22Rv1 (cell line): ENCODE results near the gene SYNE1.
"Not testable (repeated sequence)": the region's sequence is repeated elsewhere in the genome, so short reads cannot be mapped to it uniquely, and the experiment has no call there.

Experiments
- H3K27ac ChIP-seq: fragments of 450-650 bp; 2 replicates; pipeline ENCODE4 v1.5.1; 2017
- CTCF ChIP-seq: fragments of 450-650 bp; IDR thresholded peaks from 2 replicates; pipeline ENCODE4 v1.5.1; 2017; ENCODE audit warnings: mild to moderate bottlenecking
- ZFX ChIP-seq: fragments of 450-650 bp; IDR thresholded peaks from 2 replicates; pipeline ENCODE4 v1.6.1; 2017; ENCODE audit warnings: antibody characterized with exemption, borderline replicate concordance

SYNE1 gene

GRCh38 chr6:152671171-152671570 is 34.0 kb upstream of the SYNE1 start:
- no peak overlapping the region for H3K27ac ChIP-seq
- no peak for TF ChIP-seq ZFX
- TF ChIP-seq CTCF: no peak

- no peak overlapping the region for H3K27ac ChIP-seq
- TF ChIP-seq ZFX (no peak), CTCF (peak; percentile 43)
These were observed 32.7 kb upstream of the SYNE1 start for GRCh38 chr6:152669895-152670294.

GRCh38 chr6:152661776-152662175 is 24.6 kb upstream of the SYNE1 start:
- no peak overlapping the region for H3K27ac ChIP-seq
- TF ChIP-seq ZFX: no peak
- TF ChIP-seq CTCF: no peak

GRCh38 chr6:152651986-152652385 is 14.8 kb upstream of the SYNE1 start:
- H3K27ac ChIP-seq: no peak overlapping the region
- TF ChIP-seq ZFX (no peak), CTCF (no peak)

GRCh38 chr6:152648105-152648504 is 10.9 kb upstream of the SYNE1 start:
- TF ChIP-seq CTCF: no peak
- no peak for TF ChIP-seq ZFX
- no peak overlapping the region for H3K27ac ChIP-seq

GRCh38 chr6:152646732-152647131 is 9.6 kb upstream of the SYNE1 start:
- H3K27ac ChIP-seq: not testable (repeated sequence)

- no peak overlapping the region for H3K27ac ChIP-seq
- no peak for TF ChIP-seq ZFX
- peak; percentile 75 for TF ChIP-seq CTCF
These were observed 5.6 kb upstream of the SYNE1 start for GRCh38 chr6:152642578-152643375.
